ENCODE results near the gene BTRC.
"Not testable (repeated sequence)": the region's sequence is repeated elsewhere in the genome, so short reads cannot be mapped to it uniquely, and the experiment has no call there.

BTRC gene

DNA sequence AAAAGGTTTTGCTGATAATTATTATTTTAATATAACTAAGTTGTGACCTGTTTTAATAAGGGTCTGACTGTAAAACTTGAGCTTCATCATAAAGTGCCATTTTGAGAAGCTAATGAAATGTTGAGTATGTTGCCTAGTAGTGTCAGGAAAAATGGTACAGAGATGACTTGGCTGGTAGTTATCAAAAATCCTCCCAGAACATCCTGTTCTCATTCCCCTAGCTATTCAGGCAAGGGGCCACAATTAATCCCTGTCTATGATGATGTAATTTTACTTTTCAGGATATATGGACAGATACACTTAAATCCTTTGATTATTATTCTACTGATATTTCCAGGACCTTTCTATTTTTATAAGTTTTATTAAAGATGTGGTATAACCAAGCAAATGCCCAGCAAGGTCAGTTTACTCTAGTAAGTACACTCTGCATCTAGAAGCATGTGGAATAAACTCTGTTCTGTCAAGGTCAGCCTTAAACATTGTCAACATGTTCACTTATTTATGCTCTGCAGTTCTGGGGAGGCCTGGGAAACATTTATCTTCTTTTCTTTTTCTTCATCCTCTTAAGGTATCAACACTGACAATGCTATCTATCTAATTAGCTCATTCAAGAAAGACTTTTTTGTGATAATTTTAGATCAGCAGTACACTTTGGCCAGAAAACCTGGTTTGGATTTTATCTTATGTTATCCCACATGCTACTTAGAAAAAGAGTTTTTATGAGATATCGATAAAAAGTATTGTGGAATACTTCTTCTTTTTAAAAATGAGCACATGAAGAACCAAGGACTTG, 32.1 kb downstream of the BTRC start:
- no peak for DNase-seq (ENCODE audit: low read depth in 2 of 3, low spot score in 1 of 3)

- DNase-seq (ENCODE audit: low read depth in 2 of 3, low spot score in 1 of 3): no peak
Measured at GRCh38 chr10:101386659-101387259, 32.8 kb downstream of the BTRC start.

- no peak for DNase-seq (ENCODE audit: low read depth in 2 of 3, low spot score in 1 of 3)
Measured at GRCh38 chr10:101388676-101389276, 34.8 kb downstream of the BTRC start.

DNA sequence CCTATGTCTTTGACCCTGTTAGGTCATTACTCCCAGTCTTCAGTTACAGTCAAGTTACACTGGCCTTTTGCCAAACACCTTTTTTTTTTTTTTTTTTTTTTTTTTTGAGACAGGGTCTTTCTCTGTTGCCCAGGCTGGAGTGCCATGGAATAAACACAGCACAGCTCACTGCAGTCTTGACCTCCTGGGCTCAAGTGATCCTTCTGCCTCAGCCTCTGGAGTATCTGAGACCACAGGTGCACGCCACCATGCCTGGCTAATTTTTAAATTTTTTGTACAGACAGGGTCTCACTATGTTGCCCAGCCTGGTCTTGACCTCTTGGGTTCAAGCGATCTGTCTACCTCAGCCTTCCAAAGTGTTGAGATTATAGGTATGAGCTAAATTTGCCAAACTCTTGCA, 35.6 kb downstream of the BTRC start:
- DNase-seq (ENCODE audit: low read depth in 2 of 3, low spot score in 1 of 3): not testable (repeated sequence)

DNA sequence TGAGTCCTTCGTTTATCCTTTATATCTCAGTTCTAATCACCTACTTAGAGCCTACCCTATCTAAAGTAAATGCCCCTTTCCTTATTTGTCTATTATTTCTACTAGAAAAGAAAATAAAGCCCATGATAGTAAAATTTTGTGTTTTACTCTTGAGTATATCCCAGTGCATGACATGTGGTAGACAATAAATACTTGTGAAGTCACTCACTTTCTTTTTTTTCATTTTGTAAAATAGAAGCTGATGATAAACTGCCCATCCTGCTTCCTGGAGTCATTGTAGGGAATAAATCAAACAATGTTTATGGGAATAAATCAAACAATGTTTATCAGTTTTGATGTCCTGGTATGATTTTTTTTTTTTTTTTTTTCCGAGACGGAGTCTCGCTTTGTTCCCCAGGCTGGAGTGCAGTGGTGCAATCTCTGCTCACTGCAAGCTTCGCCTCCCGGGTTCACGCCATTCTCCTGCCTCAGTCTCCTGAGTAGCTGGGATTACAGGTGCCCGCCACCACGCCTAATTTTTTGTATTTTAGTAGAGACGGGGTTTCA, 36.1 kb downstream of the BTRC start:
- DNase-seq (ENCODE audit: low read depth in 2 of 3, low spot score in 1 of 3): no peak

DNA sequence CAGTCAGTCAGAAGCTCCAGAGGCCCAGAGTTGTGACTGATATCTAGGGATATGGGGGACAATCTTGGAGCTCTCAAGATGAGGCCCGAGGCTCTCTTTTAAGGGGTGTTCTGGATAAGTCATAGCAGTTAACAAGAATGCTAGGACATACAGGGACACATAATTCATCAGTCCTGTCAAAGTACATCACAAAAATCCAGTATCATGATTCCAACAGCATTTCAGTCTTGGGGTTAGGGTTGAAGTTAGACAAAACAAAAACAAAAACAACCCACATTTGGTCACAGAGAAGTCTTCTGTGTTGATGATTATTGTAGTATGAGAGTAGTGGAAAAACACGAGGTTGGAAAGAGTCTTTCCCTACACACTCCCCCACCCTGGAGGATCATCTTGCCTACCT, 39.4 kb downstream of the BTRC start:
- DNase-seq (ENCODE audit: low read depth in 2 of 3, low spot score in 1 of 3): no peak

DNA sequence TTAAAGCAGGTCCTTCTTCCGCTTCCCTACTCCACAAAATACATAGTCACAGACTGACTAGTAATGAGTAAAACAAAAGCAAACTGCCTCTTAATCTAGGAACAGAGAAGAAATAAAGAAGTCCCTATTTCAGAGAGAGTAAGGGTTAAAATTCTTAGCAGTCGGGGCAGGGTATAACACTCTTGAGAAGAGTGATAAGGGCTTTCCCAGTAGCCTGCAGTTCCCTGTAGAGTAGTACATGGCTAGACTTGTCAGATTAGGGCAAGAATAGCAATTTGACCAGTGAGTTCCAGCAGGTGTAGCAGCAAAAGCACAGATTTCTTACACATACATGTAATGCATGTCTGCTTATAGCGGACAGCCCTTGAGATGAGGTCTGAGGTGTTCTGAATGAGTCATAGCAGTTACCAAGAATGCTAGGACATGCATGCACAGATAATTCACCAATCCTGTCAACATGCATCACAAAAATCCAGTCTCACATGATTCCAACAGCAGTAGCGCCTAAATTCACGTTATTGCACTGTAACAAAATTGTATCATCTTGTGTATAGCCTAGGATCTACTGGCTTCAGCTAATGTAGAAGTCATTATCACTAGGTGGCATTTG, 40.7 kb downstream of the BTRC start:
- no peak for DNase-seq (ENCODE audit: low read depth in 2 of 3, low spot score in 1 of 3)

DNA sequence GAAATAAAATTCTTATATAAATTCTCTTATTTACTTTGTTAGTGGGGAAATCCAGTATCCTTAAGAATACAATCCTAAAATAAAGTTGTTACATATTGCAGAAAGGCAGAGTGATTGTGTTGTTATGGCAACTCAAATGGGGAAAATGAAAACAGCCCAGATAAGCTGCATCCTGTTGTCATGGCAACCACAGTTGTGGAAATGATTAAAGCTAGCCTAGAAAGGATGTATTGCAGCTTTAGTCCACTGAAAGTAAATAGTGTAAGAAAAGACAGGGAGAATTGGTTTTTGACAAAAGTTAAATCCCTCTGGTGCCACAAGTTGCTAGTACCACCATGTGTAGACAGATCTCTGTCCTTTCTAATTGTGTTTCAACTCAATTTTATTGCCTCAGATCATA, 43.2 kb downstream of the BTRC start:
- peak in 1 of 3 donors; percentile 17 for DNase-seq (ENCODE audit: low read depth in 2 of 3, low spot score in 1 of 3)

DNA sequence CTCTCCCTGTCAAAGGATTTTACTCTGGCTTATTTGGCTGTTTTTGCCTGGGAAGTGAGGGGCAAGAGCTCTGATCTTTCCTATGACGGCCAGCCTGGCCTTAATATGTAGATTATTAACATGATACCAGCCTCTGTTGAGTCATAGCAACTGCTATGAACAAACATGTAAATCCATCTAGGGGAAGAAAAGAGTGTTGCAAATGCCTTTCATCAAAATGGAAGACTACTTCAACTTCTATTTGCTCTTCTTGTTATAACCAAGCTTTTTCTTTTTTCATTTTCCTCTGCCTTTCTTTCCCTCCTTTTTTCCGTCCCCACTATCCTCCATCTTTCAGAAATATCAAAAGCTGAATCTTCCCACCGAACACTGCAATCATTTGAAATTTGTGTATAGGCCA, 46.6 kb downstream of the BTRC start:
- DNase-seq (ENCODE audit: low read depth in 2 of 3, low spot score in 1 of 3): no peak

DNA sequence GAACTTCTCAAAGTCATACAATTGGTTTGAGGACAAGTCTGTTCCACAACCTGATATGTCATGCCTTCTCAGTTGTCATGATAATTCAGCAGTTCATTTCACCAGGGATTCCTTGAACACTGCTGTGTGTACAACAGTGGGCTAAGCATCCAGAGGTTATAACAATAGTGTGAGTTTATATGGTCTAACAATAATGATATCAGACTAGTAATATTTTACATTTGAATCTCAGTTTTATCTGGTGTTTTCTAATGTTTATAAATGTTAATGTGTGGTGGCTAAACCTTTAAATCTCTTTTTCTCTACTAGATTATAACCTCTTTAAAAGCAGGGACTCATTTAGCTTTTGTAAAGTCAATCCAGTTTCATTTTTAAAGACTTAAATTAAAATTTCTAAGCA, 48.7 kb downstream of the BTRC start:
- no peak for DNase-seq (ENCODE audit: low read depth in 2 of 3, low spot score in 1 of 3)

- DNase-seq (ENCODE audit: low read depth in 2 of 3, low spot score in 1 of 3): no peak
Measured at GRCh38 chr10:101403161-101403560, 49.2 kb downstream of the BTRC start.

- no peak for DNase-seq (ENCODE audit: low read depth in 2 of 3, low spot score in 1 of 3)
Measured at GRCh38 chr10:101405001-101405400, 51.0 kb downstream of the BTRC start.

GRCh38 chr10:101411598-101411997, 57.6 kb downstream of the BTRC start:
- DNase-seq (ENCODE audit: low read depth in 2 of 3, low spot score in 1 of 3): no peak

DNA sequence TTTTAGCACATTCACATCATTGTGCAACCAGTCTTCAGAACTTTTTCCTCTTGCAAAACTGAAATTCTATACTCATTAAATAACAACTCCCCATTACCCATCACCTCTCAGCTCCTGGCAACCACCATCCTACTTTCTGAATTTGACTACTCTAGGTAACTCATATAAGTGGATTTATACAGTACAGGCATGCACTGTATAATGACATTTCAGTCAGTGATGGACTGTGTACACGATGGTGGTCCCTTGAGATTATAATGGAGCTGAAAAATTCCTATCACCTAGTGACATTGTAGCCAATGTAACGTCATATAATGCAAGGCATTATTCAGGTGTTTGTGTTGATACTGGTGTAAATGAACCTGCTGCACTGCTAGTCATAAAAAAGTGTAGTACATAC, 60.1 kb downstream of the BTRC start:
- no peak for DNase-seq (ENCODE audit: low read depth in 2 of 3, low spot score in 1 of 3)

DNA sequence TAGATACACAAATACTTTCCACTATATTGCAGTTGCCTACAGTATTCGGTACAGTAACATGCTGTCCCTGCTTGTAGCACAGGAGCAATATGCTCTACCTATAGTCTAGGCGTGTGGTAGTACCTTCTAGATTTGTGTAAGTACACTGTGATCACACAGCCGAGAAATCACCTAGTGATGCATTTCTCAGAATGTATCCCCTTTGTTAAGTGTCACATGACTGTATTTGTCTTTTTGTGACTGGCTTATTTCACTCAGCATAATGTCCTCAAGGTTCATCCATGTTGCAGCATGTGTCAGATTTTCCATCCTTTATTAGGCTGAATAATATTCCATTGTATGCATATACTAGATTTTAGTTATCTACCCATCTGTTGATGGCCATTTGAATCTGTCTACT, 61.9 kb downstream of the BTRC start:
- DNase-seq (ENCODE audit: low read depth in 2 of 3, low spot score in 1 of 3): no peak

GRCh38 chr10:101421967-101422366, 68.0 kb downstream of the BTRC start:
- not testable (repeated sequence) for DNase-seq (ENCODE audit: low read depth in 2 of 3, low spot score in 1 of 3)

DNA sequence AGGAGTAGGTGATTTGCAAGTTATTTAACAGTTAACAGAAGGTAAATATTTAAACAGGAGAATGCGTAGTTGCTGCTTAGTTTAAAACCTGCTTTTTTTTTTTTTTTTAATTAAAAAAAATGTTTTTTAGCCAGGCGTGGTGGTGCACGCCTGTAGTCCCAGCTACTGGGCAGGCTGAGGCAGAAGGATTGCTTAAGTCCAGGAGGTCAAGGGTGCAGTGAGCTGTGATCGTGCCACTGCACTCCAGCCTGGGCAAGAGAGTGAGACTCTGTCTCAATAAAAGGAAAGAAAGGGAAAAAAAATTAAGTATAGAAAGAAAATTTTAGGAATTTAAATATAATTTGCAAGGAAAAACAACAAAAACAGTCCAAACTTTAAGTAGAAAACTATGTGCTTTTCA, 71.6 kb downstream of the BTRC start:
- DNase-seq (ENCODE audit: low read depth in 2 of 3, low spot score in 1 of 3): no peak

GRCh38 chr10:101428036-101428435, 74.1 kb downstream of the BTRC start:
- DNase-seq (ENCODE audit: low read depth in 2 of 3, low spot score in 1 of 3): no peak

- no peak for DNase-seq (ENCODE audit: low read depth in 2 of 3, low spot score in 1 of 3)
Measured at GRCh38 chr10:101429423-101429822, 75.5 kb downstream of the BTRC start.

GRCh38 chr10:101436302-101436701, 82.3 kb downstream of the BTRC start:
- DNase-seq (ENCODE audit: low read depth in 2 of 3, low spot score in 1 of 3): no peak

DNA sequence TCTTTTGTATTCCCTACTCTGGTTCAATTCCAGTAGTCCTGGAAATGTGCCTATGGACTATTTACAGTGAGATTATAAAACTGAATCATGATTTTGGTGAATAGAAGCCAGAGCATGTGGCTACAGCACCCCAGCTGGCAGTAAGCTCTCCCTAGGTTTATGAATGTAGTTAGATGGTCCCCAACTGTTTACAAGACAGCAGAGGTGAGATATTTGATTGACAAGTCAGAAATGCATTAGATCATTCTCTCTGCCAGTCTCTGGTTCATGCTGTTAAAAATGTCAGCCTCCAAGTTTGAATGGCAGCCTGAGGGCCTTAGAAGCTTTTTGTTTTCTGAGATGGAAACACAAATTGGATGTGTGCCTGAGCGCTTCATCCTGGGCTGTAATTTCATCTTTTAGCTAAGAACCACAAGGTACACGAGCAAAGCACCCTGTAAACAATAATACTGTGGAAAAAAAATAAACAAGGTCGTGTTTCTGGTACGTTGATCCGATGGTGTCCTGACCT, 85.0 kb downstream of the BTRC start:
- no peak for DNase-seq (ENCODE audit: low read depth in 2 of 3, low spot score in 1 of 3)

Measured in stimulated activated CD4-positive, alpha-beta T cell treated with anti-CD3 and anti-CD28 coated beads, Interleukin-12 subunit alpha, Interleukin-12 subunit beta, amount 100 ng/mL, for 48 hours (primary cell).